ENCODE data around the gene GNAZ. TPM values are rescaled to one million over a fixed set of nuclear protein-coding genes. Genes with fewer than 3 reads are reported as not detected.

The GNAZ gene
- total RNA-seq, 5 donors from 2014 or later (not counting 1 experiment from before 2014, with no cell fraction given): 0.70 to 1.4 (median 1.3) TPM

DNA sequence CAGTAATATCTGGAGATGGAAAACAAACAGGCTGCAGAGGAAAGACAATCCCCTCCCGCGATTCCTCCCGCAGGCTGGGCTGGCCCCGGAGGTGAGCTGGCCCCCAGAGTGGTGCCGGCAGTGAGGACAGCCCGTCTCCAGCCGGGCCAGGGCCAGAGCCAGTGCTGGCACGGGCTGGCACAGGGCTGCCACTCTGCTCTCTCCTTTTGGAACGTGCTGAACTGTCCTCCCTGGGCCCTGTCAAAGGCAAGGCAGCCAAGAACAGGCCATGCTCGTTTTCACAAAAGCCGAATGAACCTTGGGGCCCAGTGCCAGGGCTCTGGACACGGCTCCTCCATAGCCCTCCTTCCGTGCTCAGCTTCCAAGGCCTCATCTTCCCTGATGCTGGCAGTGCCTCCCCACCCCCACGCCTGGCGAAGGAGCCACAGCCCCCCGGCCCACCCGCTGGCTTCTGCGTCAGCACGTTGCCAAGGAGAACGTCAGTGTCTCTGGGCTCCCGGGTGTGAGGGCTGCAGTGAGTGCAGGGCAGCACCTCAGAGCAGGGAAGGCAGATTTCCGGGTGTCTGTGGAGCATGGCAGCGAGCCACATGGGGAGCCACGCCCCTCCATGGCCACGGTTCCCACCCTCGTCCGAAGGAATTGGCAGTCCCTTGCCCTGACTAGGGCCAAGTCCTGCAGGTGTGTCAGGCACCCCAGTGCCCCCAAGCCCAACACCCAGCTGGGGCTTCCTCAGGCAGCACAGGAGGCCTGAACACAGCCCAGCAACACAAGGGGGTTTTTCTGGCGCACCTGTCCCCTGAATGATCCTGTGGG is 28.6 kb downstream of the GNAZ start:
- H3K27ac Mint-ChIP-seq: no peak overlapping the region
- no peak overlapping the region for H3K4me3 Mint-ChIP-seq
- H3K9me3 Mint-ChIP-seq: no peaks in the 10 kb centered on the region
- peaks cover 0 to 2% of the 10 kb centered on the region in 2 experiments for H3K27me3 ChIP-seq (replicated peaks in 1 of 2; ENCODE audit: control insufficient read depth in 2 of 2, extremely low read depth in 1 of 2, insufficient read depth in 2 of 2, low read length in 1 of 2)
- no peaks in the 10 kb centered on the region for H3K9me3 ChIP-seq
- no peaks in the 10 kb centered on the region for H3K27me3 Mint-ChIP-seq
- no peaks in the 10 kb centered on the region for H3K4me1 ChIP-seq (ENCODE audit: control insufficient read depth in 1 of 2, extremely low read depth in 1 of 2, insufficient read depth in 2 of 2, low read length in 2 of 2)
- H3K4me1 Mint-ChIP-seq: no peaks in the 10 kb centered on the region
- no peak overlapping the region for H3K27ac ChIP-seq (ENCODE audit: low read length)
- no peaks in the 10 kb centered on the region for H3K36me3 Mint-ChIP-seq
- ATAC-seq (replicated peaks in 1 of 4): no peak
- ChIA-PET POLR2A (no interaction called here), CTCF (no interaction called here)
- WGBS (ENCODE audit: insufficient coverage): 84% methylated on average over 28 of the region's 28 CpGs
- DNase-seq: no peak
- no peaks in the 10 kb centered on the region for H3K36me3 ChIP-seq (ENCODE audit: control insufficient read depth in 2 of 2, extremely low read depth in 1 of 2, insufficient read depth in 1 of 2, low read length in 1 of 2)
- H3K4me3 ChIP-seq (ENCODE audit: control insufficient read depth in 1 of 2, extremely low read depth in 1 of 2, low read length in 1 of 2): no peak overlapping the region

DNA sequence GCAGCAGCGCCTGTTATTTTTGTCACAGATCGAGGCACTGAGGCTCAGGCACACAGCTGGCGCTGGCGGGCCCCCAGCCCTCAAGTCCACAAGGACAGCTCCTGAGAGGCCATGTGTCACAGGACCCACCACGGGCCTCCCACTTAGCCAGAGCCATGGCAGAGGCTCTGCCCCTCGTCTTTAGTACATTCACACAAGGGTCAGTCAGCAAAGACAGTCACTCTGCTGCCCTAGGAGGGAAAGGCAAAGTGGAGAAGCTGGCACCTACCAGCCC is 29.1 kb downstream of the GNAZ start:
- ATAC-seq (replicated peaks in 1 of 4) (no peak), DNase-seq (no peak)
- H3K36me3 Mint-ChIP-seq: no peaks in the 10 kb centered on the region
- Histone ChIP-seq H3K27ac (ENCODE audit: low read length) (no peak overlapping the region), H3K27me3 (replicated peaks in 1 of 2; ENCODE audit: control insufficient read depth in 2 of 2, extremely low read depth in 1 of 2, insufficient read depth in 2 of 2, low read length in 1 of 2) (peaks cover 0 to 2% of the 10 kb centered on the region in 2 experiments), H3K36me3 (ENCODE audit: control insufficient read depth in 2 of 2, extremely low read depth in 1 of 2, insufficient read depth in 1 of 2, low read length in 1 of 2) (no peaks in the 10 kb centered on the region), H3K9me3 (no peaks in the 10 kb centered on the region), H3K4me1 (ENCODE audit: control insufficient read depth in 1 of 2, extremely low read depth in 1 of 2, insufficient read depth in 2 of 2, low read length in 2 of 2) (no peaks in the 10 kb centered on the region), H3K4me3 (ENCODE audit: control insufficient read depth in 1 of 2, extremely low read depth in 1 of 2, low read length in 1 of 2) (no peak overlapping the region)
- WGBS (ENCODE audit: insufficient coverage): 82% methylated on average over 5 of the region's 6 CpGs
- ChIA-PET CTCF (no interaction called here), POLR2A (no interaction called here)
- no peak overlapping the region for H3K4me3 Mint-ChIP-seq
- no peaks in the 10 kb centered on the region for H3K27me3 Mint-ChIP-seq
- H3K9me3 Mint-ChIP-seq: no peaks in the 10 kb centered on the region
- H3K4me1 Mint-ChIP-seq: no peaks in the 10 kb centered on the region
- H3K27ac Mint-ChIP-seq: no peak overlapping the region

DNA sequence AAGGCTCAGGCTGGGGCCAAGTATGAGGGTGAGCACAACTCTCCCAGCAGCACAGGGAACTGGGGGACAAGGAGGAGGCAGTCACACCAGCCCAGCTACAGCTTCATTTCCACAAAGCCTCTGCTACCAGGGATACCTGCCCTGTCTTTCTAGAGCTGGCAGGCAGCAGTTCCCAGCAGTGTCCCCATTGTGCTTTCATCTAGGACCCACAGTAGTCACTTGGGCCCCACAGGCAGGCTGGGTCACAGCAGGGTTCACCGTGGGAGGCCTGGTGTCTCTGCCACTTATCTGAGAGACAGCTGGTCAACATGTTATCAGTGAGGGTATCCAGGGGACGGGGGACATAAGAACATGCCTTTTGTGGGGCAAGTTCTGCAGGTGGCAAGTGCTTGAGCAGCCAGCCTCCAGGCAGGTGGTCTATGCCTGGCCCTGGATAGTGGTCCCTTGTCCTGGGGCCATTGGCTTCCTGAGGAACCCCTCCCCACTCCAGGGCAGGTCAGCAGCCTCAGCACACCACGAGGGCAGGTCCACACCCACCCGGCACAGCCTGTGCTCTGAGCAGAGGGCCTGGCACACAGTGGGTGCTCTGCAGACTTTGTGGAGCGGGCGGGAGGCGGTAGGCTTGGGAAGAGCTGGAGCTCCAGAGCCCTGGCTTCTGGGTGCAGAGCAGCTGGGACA is 29.9 kb downstream of the GNAZ start:
- no peaks in the 10 kb centered on the region for H3K9me3 ChIP-seq
- Mint-ChIP-seq H3K27me3 (no peaks in the 10 kb centered on the region), H3K4me1 (no peaks in the 10 kb centered on the region), H3K4me3 (no peak overlapping the region), H3K9me3 (no peaks in the 10 kb centered on the region), H3K36me3 (no peaks in the 10 kb centered on the region), H3K27ac (no peak overlapping the region)
- ATAC-seq (replicated peaks in 1 of 4) (no peak), DNase-seq (no peak)
- no peaks in the 10 kb centered on the region for H3K4me1 ChIP-seq (ENCODE audit: control insufficient read depth in 1 of 2, extremely low read depth in 1 of 2, insufficient read depth in 2 of 2, low read length in 2 of 2)
- H3K27ac ChIP-seq (ENCODE audit: low read length): no peak overlapping the region
- peaks cover 0 to 2% of the 10 kb centered on the region in 2 experiments for H3K27me3 ChIP-seq (replicated peaks in 1 of 2; ENCODE audit: control insufficient read depth in 2 of 2, extremely low read depth in 1 of 2, insufficient read depth in 2 of 2, low read length in 1 of 2)
- H3K4me3 ChIP-seq (ENCODE audit: control insufficient read depth in 1 of 2, extremely low read depth in 1 of 2, low read length in 1 of 2): no peak overlapping the region
- WGBS (ENCODE audit: insufficient coverage): 80% methylated on average over 7 of the region's 7 CpGs
- H3K36me3 ChIP-seq (ENCODE audit: control insufficient read depth in 2 of 2, extremely low read depth in 1 of 2, insufficient read depth in 1 of 2, low read length in 1 of 2): no peaks in the 10 kb centered on the region
- ChIA-PET POLR2A (no interaction called here), CTCF (no interaction called here)

DNA sequence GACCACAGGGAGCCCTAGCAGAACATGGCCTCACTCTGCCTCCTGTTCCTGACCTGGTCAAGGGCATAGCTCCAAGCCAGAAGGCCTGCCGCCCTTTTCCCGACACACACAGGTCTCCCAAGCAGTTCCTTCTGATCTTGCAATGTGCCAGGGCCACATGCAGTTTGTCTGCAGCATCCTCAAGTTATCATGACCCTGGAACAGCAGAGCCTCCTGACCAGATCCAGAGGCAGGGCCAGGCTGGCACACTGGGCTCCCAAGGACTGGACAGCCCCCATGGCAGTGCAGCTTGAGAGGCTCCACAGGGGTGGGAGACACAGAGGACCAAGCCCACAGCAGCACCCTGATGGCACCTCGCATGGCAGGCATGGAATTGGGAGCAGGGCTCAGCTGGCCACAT is 31.2 kb downstream of the GNAZ start:
- no peak for ATAC-seq (replicated peaks in 1 of 4)
- Histone ChIP-seq H3K4me3 (ENCODE audit: control insufficient read depth in 1 of 2, extremely low read depth in 1 of 2, low read length in 1 of 2) (no peak overlapping the region), H3K36me3 (ENCODE audit: control insufficient read depth in 2 of 2, extremely low read depth in 1 of 2, insufficient read depth in 1 of 2, low read length in 1 of 2) (no peaks in the 10 kb centered on the region), H3K27me3 (replicated peaks in 1 of 2; ENCODE audit: control insufficient read depth in 2 of 2, extremely low read depth in 1 of 2, insufficient read depth in 2 of 2, low read length in 1 of 2) (peaks cover 0 to 2% of the 10 kb centered on the region in 2 experiments), H3K27ac (ENCODE audit: low read length) (no peak overlapping the region), H3K9me3 (no peaks in the 10 kb centered on the region), H3K4me1 (ENCODE audit: control insufficient read depth in 1 of 2, extremely low read depth in 1 of 2, insufficient read depth in 2 of 2, low read length in 2 of 2) (no peaks in the 10 kb centered on the region)
- WGBS (ENCODE audit: insufficient coverage): 90% methylated on average over 3 of the region's 3 CpGs
- Mint-ChIP-seq H3K4me1 (no peaks in the 10 kb centered on the region), H3K9me3 (no peaks in the 10 kb centered on the region), H3K27ac (no peak overlapping the region), H3K27me3 (no peaks in the 10 kb centered on the region), H3K4me3 (no peak overlapping the region), H3K36me3 (no peaks in the 10 kb centered on the region)
- no peak for DNase-seq
- ChIA-PET CTCF (no interaction called here), POLR2A (no interaction called here)

DNA sequence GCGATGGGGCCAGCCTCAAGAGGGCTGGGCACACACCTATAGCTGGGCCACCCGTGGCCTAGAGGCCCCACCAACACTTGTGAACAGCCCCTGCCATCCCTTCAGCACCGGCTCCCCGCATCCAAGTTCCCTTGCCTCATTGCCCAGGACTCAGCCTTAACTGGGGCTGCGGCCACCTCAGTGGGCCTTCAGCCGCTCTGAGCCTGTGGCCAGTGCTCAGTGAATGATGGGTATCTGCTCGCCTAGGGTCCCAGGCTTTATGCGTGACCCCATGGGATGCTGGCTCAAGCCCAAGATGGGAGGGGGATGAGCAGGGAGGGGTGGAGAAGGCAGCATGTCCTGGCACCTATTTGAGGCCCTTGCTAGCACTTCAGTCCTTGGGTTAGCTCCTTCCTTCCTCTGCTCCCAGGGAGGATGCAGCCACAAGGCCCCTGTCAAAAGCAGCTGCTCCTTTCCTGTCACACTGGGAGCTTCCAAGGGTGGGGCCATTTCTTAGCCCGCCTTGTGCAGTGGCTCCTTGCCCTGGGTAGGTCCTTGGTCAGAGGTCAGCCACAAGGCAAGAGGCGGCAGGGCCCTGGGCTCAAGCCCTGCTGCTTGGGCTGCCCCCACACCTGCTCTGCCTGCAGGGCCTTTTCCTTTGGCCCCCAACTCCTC is 31.8 kb downstream of the GNAZ start:
- Histone ChIP-seq H3K27ac (ENCODE audit: low read length) (no peak overlapping the region), H3K4me3 (ENCODE audit: control insufficient read depth in 1 of 2, extremely low read depth in 1 of 2, low read length in 1 of 2) (no peak overlapping the region), H3K9me3 (no peaks in the 10 kb centered on the region), H3K36me3 (ENCODE audit: control insufficient read depth in 2 of 2, extremely low read depth in 1 of 2, insufficient read depth in 1 of 2, low read length in 1 of 2) (no peaks in the 10 kb centered on the region), H3K27me3 (replicated peaks in 1 of 2; ENCODE audit: control insufficient read depth in 2 of 2, extremely low read depth in 1 of 2, insufficient read depth in 2 of 2, low read length in 1 of 2) (peaks cover 0 to 3% of the 10 kb centered on the region in 2 experiments), H3K4me1 (ENCODE audit: control insufficient read depth in 1 of 2, extremely low read depth in 1 of 2, insufficient read depth in 2 of 2, low read length in 2 of 2) (no peaks in the 10 kb centered on the region)
- WGBS (ENCODE audit: insufficient coverage): 90% methylated on average over 10 of the region's 10 CpGs
- Mint-ChIP-seq H3K9me3 (no peaks in the 10 kb centered on the region), H3K4me1 (no peaks in the 10 kb centered on the region), H3K4me3 (no peak overlapping the region), H3K27me3 (no peaks in the 10 kb centered on the region), H3K27ac (no peak overlapping the region), H3K36me3 (no peaks in the 10 kb centered on the region)
- POLR2A ChIA-PET: no interaction called here
- DNase-seq (no peak), ATAC-seq (replicated peaks in 1 of 4) (no peak)
- CTCF ChIA-PET: no interaction called here

DNA sequence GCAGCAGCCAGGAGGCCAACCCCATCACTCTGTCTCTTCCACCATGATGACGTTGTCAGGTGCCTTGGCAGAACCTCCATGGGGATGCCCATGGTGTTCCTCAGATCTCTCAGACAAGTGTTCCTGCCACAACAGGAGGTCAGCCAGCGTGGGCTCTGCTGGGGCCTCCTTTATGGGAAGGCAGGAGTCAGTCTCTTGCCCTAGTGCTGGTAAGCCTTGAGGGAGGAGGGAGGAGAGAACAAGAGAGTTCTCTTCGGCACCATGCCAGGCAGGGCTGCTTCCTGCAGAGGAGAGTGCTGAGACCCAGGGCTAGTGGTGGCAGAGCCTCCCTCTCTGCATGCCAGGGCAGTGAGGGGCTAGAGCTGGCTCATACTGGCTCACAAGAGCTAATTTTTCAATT is 32.5 kb downstream of the GNAZ start:
- H3K4me3 Mint-ChIP-seq: no peak overlapping the region
- POLR2A ChIA-PET: no interaction called here
- CTCF ChIA-PET: interaction anchor here in 1 of 2 donors (0.5 kb wide), 1 partner anchor 297 kb away, joined by 3 read pairs; no protein-coding TSS in a partner anchor
- H3K4me1 ChIP-seq (ENCODE audit: control insufficient read depth in 1 of 2, extremely low read depth in 1 of 2, insufficient read depth in 2 of 2, low read length in 2 of 2): no peaks in the 10 kb centered on the region
- no peaks in the 10 kb centered on the region for H3K4me1 Mint-ChIP-seq
- no peaks in the 10 kb centered on the region for H3K36me3 ChIP-seq (ENCODE audit: control insufficient read depth in 2 of 2, extremely low read depth in 1 of 2, insufficient read depth in 1 of 2, low read length in 1 of 2)
- no peaks in the 10 kb centered on the region for H3K9me3 Mint-ChIP-seq
- H3K36me3 Mint-ChIP-seq: no peaks in the 10 kb centered on the region
- H3K27ac Mint-ChIP-seq: no peak overlapping the region
- H3K27me3 ChIP-seq (replicated peaks in 1 of 2; ENCODE audit: control insufficient read depth in 2 of 2, extremely low read depth in 1 of 2, insufficient read depth in 2 of 2, low read length in 1 of 2): peaks cover 0 to 3% of the 10 kb centered on the region in 2 experiments
- H3K4me3 ChIP-seq (ENCODE audit: control insufficient read depth in 1 of 2, extremely low read depth in 1 of 2, low read length in 1 of 2): no peak overlapping the region
- 100% methylated on average over 1 of the region's 3 CpGs for WGBS (ENCODE audit: insufficient coverage)
- DNase-seq (no peak), ATAC-seq (replicated peaks in 1 of 4) (no peak)
- H3K27ac ChIP-seq (ENCODE audit: low read length): no peak overlapping the region
- H3K27me3 Mint-ChIP-seq: no peaks in the 10 kb centered on the region
- no peaks in the 10 kb centered on the region for H3K9me3 ChIP-seq
